Naive B cell (primary cell): ENCODE measurements around the gene CTNNA2. TPM values are rescaled to one million over a fixed set of nuclear protein-coding genes. Genes with fewer than 3 reads are reported as not detected.
A peak's percentile ranks its signal among the peaks of the same experiment; 100 is the strongest.

ENCODE experiments used
- ATAC-seq, 2 donors: fragments of 150-1000 bp; cut with Tn5 transposase; 2 replicates each; pipeline ENCODE4 v1.10.0; 2021; ENCODE audit warnings: low read depth in 2 of 2, mild to moderate bottlenecking in 2 of 2, moderate library complexity in 2 of 2
- DNase-seq: peaks from one replicate; pipeline ENCODE4 v3.0.0; 2022
- H3K27ac Mint-ChIP-seq, 6 donors: one replicate each; pipeline ENCODE4 v1.8.0; 2020 to 2022; ENCODE audit warnings: mild to moderate bottlenecking in 6 of 6, mixed read lengths in 6 of 6, moderate library complexity in 5 of 6, inconsistent platforms in 2 of 6
- H3K27me3 Mint-ChIP-seq, 3 donors: one replicate each; pipeline ENCODE4 v1.8.0; 2021 to 2022; ENCODE audit warnings: mixed read lengths in 3 of 3, mild to moderate bottlenecking in 1 of 3
- H3K36me3 Mint-ChIP-seq, 2 donors: one replicate each; pipeline ENCODE4 v1.8.0; 2020 to 2022; ENCODE audit warnings: mixed read lengths in 2 of 2, inconsistent platforms in 1 of 2, mild to moderate bottlenecking in 1 of 2
- H3K4me1 Mint-ChIP-seq, 3 donors: one replicate each; pipeline ENCODE4 v1.8.0; 2020 to 2022; ENCODE audit warnings: mixed read lengths in 3 of 3, inconsistent platforms in 1 of 3, mild to moderate bottlenecking in 1 of 3, moderate library complexity in 1 of 3
- H3K4me3 Mint-ChIP-seq, 8 donors: one replicate each; pipeline ENCODE4 v1.8.0; 2020 to 2022; ENCODE audit warnings: mild to moderate bottlenecking in 8 of 8, mixed read lengths in 8 of 8, moderate library complexity in 8 of 8, inconsistent platforms in 2 of 8
- H3K9me3 Mint-ChIP-seq, 7 donors: one replicate each; pipeline ENCODE4 v1.8.0; 2020 to 2022; ENCODE audit warnings: mixed read lengths in 7 of 7, mild to moderate bottlenecking in 5 of 7, inconsistent platforms in 2 of 7, moderate library complexity in 1 of 7
- polyA plus RNA-seq, 6 donors: library from polyadenylated mRNA; unstranded; fragments of 300-500 nt; fragmentation: Illumina TruSeq; gene quantifications; one replicate each; pipeline ENCODE4 v1.2.3, GENCODE V29; 2021; ENCODE audit warnings: low read depth in 6 of 6

The CTNNA2 gene
- polyA plus RNA-seq, 6 donors from 2014 or later: not detected

- Mint-ChIP-seq H3K27ac (no peak overlapping the region), H3K4me3 (no peak overlapping the region), H3K4me1 (no peaks in the 10 kb centered on the region), H3K9me3 (peaks cover 0 to 18% (median 5%) of the 10 kb centered on the region in 7 donors), H3K36me3 (no peaks in the 10 kb centered on the region), H3K27me3 (peaks cover 0 to 4% (median 0%) of the 10 kb centered on the region in 3 donors)
- no peak for ATAC-seq
- DNase-seq: no peak
Measured at GRCh38 chr2:80333886-80334285, 821.0 kb downstream of the CTNNA2 start.

DNA sequence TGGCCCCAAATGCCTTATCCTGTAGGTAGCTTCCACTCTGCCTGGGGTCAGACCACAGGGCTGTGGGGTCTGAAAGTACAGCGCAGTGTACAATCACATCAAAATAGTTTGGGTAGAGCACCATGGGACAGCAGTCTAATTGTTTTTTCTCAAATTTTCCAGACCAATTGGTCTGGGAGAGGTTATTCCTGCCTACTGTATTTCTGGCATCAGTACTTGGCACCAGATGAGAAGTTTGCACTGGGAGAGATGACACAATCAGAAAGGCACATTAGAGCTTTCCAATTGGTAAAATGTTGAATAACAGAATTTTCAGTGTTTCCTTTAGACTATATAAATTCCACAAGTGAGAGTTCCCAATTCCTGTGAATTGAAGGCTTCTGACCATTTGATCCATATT lies 822.6 kb downstream of the CTNNA2 start:
- DNase-seq (no peak), ATAC-seq (no peak)
- Mint-ChIP-seq H3K4me1 (no peaks in the 10 kb centered on the region), H3K27ac (no peak overlapping the region), H3K27me3 (no peaks in the 10 kb centered on the region), H3K4me3 (no peak overlapping the region), H3K36me3 (no peaks in the 10 kb centered on the region), H3K9me3 (peaks cover 0 to 18% (median 8%) of the 10 kb centered on the region in 7 donors)

DNA sequence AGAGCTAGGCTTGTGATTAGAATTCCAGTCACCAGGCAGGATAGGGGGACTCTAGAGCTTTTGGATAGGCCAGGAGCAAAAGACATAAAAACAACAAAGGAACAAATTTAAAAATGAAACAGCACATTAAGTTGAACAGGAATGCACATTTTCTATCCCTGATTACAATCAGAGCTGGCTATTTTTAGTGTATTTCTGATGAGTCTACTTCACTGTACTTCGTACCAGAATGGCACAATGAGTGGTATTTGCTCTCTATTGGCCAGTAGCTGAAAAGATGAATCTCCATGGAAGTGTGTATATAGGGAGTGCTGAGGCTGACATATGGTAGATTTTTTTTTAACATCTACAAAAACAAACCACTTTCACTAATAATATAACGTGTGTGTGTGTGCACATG lies 825.9 kb downstream of the CTNNA2 start:
- ATAC-seq (no peak), DNase-seq (no peak)
- H3K27ac Mint-ChIP-seq: no peak overlapping the region
- H3K27me3 Mint-ChIP-seq: no peaks in the 10 kb centered on the region
- H3K4me3 Mint-ChIP-seq: no peak overlapping the region
- no peaks in the 10 kb centered on the region for H3K4me1 Mint-ChIP-seq
- H3K36me3 Mint-ChIP-seq: no peaks in the 10 kb centered on the region
- peaks cover 0 to 19% (median 8%) of the 10 kb centered on the region in 7 donors for H3K9me3 Mint-ChIP-seq

DNA sequence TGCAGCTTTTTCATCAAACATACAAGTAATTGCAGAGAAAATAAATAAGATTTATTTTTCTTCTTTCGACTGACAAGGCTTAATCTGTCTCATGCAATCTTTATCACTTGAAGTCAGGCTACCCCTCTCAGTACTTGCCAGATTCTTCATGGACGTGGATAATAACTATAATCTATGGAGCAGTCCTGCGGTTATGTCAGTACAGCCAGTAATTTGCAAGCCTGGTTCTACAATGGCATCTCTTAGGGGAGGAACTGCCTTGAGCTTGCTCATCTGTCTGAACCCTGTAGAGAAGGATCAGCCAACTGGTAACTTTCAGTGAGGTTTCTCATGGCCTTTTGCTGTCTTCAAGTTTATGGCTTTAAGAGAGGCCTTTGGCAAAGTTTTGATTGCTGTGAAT lies 827.2 kb downstream of the CTNNA2 start:
- Mint-ChIP-seq H3K4me1 (no peaks in the 10 kb centered on the region), H3K27me3 (no peaks in the 10 kb centered on the region), H3K4me3 (no peak overlapping the region), H3K27ac (no peak overlapping the region), H3K9me3 (peaks cover 0 to 25% (median 9%) of the 10 kb centered on the region in 7 donors), H3K36me3 (no peaks in the 10 kb centered on the region)
- ATAC-seq (no peak), DNase-seq (no peak)

DNA sequence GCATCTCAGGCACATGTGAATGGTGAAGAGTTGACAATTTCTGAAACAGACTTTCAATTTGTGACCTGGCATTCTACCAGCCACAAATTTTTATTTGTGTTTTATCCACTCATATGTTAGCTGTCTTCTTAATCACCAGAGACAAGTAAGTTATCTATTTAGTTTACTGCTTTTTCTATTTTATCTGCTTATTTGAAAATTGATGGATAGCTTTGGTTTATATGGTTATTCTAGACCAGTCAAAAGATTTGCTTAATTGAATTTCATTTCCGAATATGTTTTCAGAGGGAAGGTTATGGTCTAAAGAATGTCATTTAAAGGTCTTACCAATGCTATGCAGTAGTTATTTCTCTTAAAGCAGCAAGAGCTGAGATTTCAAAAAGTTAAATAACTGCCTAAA lies 835.2 kb downstream of the CTNNA2 start:
- H3K27me3 Mint-ChIP-seq: no peaks in the 10 kb centered on the region
- no peak for DNase-seq
- peaks cover 0 to 15% (median 3%) of the 10 kb centered on the region in 7 donors for H3K9me3 Mint-ChIP-seq
- H3K36me3 Mint-ChIP-seq: no peaks in the 10 kb centered on the region
- no peak for ATAC-seq
- no peak overlapping the region for H3K4me3 Mint-ChIP-seq
- no peaks in the 10 kb centered on the region for H3K4me1 Mint-ChIP-seq
- H3K27ac Mint-ChIP-seq: no peak overlapping the region

DNA sequence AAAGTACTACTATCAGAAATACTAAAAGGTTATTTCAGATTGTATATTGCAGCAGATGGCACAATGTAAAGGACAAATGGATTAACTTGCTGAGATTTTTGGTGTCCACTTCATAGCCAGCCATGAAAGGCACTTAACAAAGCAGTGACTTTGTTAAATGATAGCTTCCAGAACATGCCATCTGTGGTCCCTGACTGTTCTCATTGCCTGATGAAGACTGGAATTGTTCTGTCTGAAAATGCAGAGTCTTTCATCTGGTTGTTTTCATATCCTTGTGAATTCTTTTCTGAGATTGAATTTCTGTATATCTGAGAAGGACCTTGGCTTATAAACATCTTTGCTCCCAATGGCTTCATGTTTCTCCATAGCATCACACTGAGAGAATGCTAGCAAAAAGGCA lies 836.1 kb downstream of the CTNNA2 start:
- DNase-seq (no peak), ATAC-seq (no peak)
- Mint-ChIP-seq H3K27ac (no peak overlapping the region), H3K4me1 (no peaks in the 10 kb centered on the region), H3K9me3 (peaks cover 0 to 13% (median 3%) of the 10 kb centered on the region in 7 donors), H3K36me3 (no peaks in the 10 kb centered on the region), H3K4me3 (no peak overlapping the region), H3K27me3 (no peaks in the 10 kb centered on the region)

DNA sequence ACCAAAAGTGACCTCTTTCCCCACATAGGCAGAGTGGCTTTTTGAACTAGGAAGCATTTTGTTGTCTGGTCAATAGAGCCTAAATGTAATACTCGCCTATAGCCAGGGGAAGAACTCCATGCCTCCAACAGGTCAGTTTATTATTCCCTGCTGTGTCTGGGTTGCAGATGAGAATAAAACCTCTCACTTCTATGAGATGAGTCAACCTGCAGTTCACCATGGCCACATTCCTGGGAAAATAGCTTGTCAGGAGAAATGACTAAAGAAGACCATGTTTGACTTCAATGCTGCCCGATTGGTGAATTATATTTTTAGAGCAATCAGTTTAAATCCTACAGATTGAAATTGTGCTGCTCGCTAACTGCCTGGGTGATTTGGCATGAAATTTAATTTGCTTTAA lies 838.4 kb downstream of the CTNNA2 start:
- no peak for DNase-seq
- H3K4me1 Mint-ChIP-seq: no peaks in the 10 kb centered on the region
- ATAC-seq: no peak
- H3K9me3 Mint-ChIP-seq: peaks cover 0 to 4% (median 0%) of the 10 kb centered on the region in 7 donors
- H3K27ac Mint-ChIP-seq: no peak overlapping the region
- no peak overlapping the region for H3K4me3 Mint-ChIP-seq
- no peaks in the 10 kb centered on the region for H3K36me3 Mint-ChIP-seq
- H3K27me3 Mint-ChIP-seq: no peaks in the 10 kb centered on the region

- ATAC-seq (no peak), DNase-seq (no peak)
- Mint-ChIP-seq H3K27me3 (no peaks in the 10 kb centered on the region), H3K9me3 (peaks cover 0 to 16% (median 0%) of the 10 kb centered on the region in 7 donors), H3K4me3 (no peak overlapping the region), H3K36me3 (no peaks in the 10 kb centered on the region), H3K4me1 (no peaks in the 10 kb centered on the region), H3K27ac (no peak overlapping the region)
Measured at GRCh38 chr2:80354858-80355257, 842.0 kb downstream of the CTNNA2 start.

DNA sequence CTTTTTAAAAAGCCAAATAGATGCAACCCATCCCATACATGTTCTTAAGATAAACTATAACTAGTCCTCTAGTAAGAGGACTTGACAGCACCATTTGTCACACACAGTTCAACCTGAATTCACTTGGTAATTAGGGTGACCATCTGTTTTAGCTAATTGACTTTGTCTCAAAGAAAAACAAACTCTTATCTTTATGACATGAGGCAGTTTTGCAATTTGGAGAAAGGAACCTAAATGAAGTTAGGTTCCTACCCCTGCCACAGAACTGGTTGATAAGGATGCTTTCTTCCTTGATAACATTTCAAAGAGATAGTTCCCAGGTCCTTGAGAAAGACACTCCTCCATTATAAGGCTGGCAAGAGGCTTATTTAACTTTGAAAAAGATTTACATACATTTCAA lies 849.1 kb downstream of the CTNNA2 start:
- no peak for ATAC-seq
- peaks cover 0 to 7% (median 0%) of the 10 kb centered on the region in 7 donors for H3K9me3 Mint-ChIP-seq
- DNase-seq: no peak
- no peaks in the 10 kb centered on the region for H3K4me1 Mint-ChIP-seq
- H3K27ac Mint-ChIP-seq: no peak overlapping the region
- H3K36me3 Mint-ChIP-seq: no peaks in the 10 kb centered on the region
- no peak overlapping the region for H3K4me3 Mint-ChIP-seq
- H3K27me3 Mint-ChIP-seq: no peaks in the 10 kb centered on the region

GRCh38 chr2:80363330-80363729 lies 850.5 kb downstream of the CTNNA2 start:
- ATAC-seq: no peak
- no peaks in the 10 kb centered on the region for H3K4me1 Mint-ChIP-seq
- no peaks in the 10 kb centered on the region for H3K27me3 Mint-ChIP-seq
- no peaks in the 10 kb centered on the region for H3K9me3 Mint-ChIP-seq
- H3K4me3 Mint-ChIP-seq: no peak overlapping the region
- H3K36me3 Mint-ChIP-seq: no peaks in the 10 kb centered on the region
- H3K27ac Mint-ChIP-seq: no peak overlapping the region
- no peak for DNase-seq

GRCh38 chr2:80363791-80364349 lies 851.0 kb downstream of the CTNNA2 start:
- H3K36me3 Mint-ChIP-seq: no peaks in the 10 kb centered on the region
- no peaks in the 10 kb centered on the region for H3K27me3 Mint-ChIP-seq
- no peaks in the 10 kb centered on the region for H3K9me3 Mint-ChIP-seq
- no peaks in the 10 kb centered on the region for H3K4me1 Mint-ChIP-seq
- H3K27ac Mint-ChIP-seq: peak overlapping the region in 1 of 6 donors; percentile 77
- H3K4me3 Mint-ChIP-seq: no peak overlapping the region
- DNase-seq: no peak
- ATAC-seq: no peak

- H3K4me3 Mint-ChIP-seq: no peak overlapping the region
- no peak for ATAC-seq
- no peak for DNase-seq
- H3K4me1 Mint-ChIP-seq: no peaks in the 10 kb centered on the region
- H3K36me3 Mint-ChIP-seq: no peaks in the 10 kb centered on the region
- no peaks in the 10 kb centered on the region for H3K27me3 Mint-ChIP-seq
- H3K9me3 Mint-ChIP-seq: no peaks in the 10 kb centered on the region
- no peak overlapping the region for H3K27ac Mint-ChIP-seq
Measured at GRCh38 chr2:80364524-80365212, 851.8 kb downstream of the CTNNA2 start.

GRCh38 chr2:80365762-80366161 lies 852.9 kb downstream of the CTNNA2 start:
- Mint-ChIP-seq H3K27me3 (no peaks in the 10 kb centered on the region), H3K36me3 (no peaks in the 10 kb centered on the region), H3K9me3 (peaks cover 0 to 3% (median 0%) of the 10 kb centered on the region in 7 donors), H3K4me3 (no peak overlapping the region), H3K27ac (no peak overlapping the region), H3K4me1 (no peaks in the 10 kb centered on the region)
- no peak for DNase-seq
- no peak for ATAC-seq

DNA sequence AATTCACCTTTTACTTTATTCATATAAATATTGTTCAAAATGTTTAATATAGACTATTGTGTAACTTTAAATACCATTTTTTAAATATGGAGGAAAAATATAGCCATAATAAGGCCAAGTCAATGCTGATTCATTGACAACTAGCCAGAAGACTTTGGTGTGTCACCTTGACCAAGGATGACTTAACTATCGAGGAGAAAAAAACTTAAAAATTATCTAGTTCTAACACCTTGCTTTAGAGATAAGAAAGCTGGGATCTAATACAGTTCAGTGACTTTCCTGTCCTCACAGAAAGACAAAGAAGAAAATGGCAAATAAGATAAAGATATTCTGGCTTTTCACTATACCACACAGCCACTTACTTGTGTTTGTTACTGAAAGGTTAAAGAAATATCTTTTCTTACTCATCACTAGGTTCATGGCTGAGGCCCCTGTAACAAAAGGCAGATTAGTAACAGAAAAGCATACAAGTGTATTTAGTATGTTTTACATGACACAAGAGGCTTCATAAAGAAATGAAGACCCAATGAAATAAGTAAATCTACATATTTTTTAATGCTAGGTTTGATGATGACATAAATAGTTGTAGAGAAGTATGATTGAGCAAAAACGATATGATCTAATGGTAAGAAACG lies 857.6 kb downstream of the CTNNA2 start:
- Mint-ChIP-seq H3K9me3 (peaks cover 0 to 3% (median 0%) of the 10 kb centered on the region in 7 donors), H3K36me3 (no peaks in the 10 kb centered on the region), H3K4me1 (no peaks in the 10 kb centered on the region)

More for the DNA sequence above, 857.6 kb downstream of the CTNNA2 start:
- Mint-ChIP-seq H3K27me3 (no peaks in the 10 kb centered on the region), H3K4me3 (no peak overlapping the region), H3K27ac (no peak overlapping the region)
- ATAC-seq: no peak
- DNase-seq: no peak
